H1 (cell line): ENCODE data around the gene HTRA1. TPM values are rescaled to one million over a fixed set of nuclear protein-coding genes. Genes with fewer than 3 reads are reported as not detected.

Experiments used
- BRCA1 ChIP-seq: IDR thresholded peaks from 2 replicates; pipeline ENCODE4 v1.6.1; 2012; ENCODE audit warnings: low read depth, low read length, improper control_type of control experiment
- CTBP2 ChIP-seq: IDR thresholded peaks from 2 replicates; pipeline ENCODE4 v1.7.0; 2011; ENCODE audit warnings: borderline replicate concordance, mild to moderate bottlenecking, moderate library complexity, mixed read lengths, low read length; ENCODE audit not compliant: insufficient read depth, insufficient read length
- EGR1 ChIP-seq: IDR thresholded peaks from 2 replicates; pipeline ENCODE4 v1.6.1; 2011; ENCODE audit warnings: low read depth, low read length, borderline replicate concordance
- KDM5A ChIP-seq: fragments of 200-600 bp; IDR thresholded peaks from 2 replicates; pipeline ENCODE4 v1.7.1; 2012; ENCODE audit warnings: mild to moderate bottlenecking, low read length, inconsistent platforms, mixed read lengths
- RAD21 ChIP-seq, 2 experiments: IDR thresholded peaks in 1 of 2; conservative IDR thresholded peaks in 1 of 2; 2 replicates each; pipeline ENCODE4 v1.6.1; 2011; ENCODE audit warnings: low read depth in 2 of 2, low read length in 2 of 2, improper control_type of control experiment in 1 of 2, inconsistent platforms in 1 of 2, mild to moderate bottlenecking in 1 of 2, moderate library complexity in 1 of 2
- USF2 ChIP-seq: IDR thresholded peaks from 2 replicates; pipeline ENCODE4 v1.6.1; 2011; ENCODE audit warnings: low read length, improper control_type of control experiment
- polyA plus RNA-seq, 7 experiments: library from polyadenylated mRNA; depleted of rRNA in 3 of 7; stranded (reverse) in 5 of 7; unstranded in 2 of 7; fragments of >200 nt in 5 of 7; fragments of 200-250 nt in 2 of 7; gene quantifications; 1 replicate in 5 of 7; 2 replicates in 1 of 7; 4 replicates in 1 of 7; pipeline versions ENCODE4 v1.2.1 to v1.2.3, GENCODE V29; 2011 to 2013; ENCODE audit warnings: missing spikeins in 2 of 7, mixed read lengths in 2 of 7
- total RNA-seq: library from RNA; stranded (reverse); fragmentation: NEBNext Ultra II Directional; extraction: Animal tissue kit (Norgen Biotek cat#: 25700); gene quantifications from 2 replicates; pipeline ENCODE4 v1.2.1, GENCODE V29; 2021
- TF ChIP-seq, protein P1 (sequence below): IDR thresholded peaks from 2 replicates; pipeline ENCODE4 v1.6.1; 2012; ENCODE audit warnings: low read length, inconsistent platforms

Gene HTRA1
- total and polyA plus RNA-seq, 2 of the 8 experiments (the other 6 are each of a cell fraction or from before 2014, with no cell fraction given) = 15.8 to 20.1 TPM

GRCh38 chr10:122446668-122447423 is 14.5 kb upstream of the HTRA1 start (continued):
- TF ChIP-seq, protein P1, sequence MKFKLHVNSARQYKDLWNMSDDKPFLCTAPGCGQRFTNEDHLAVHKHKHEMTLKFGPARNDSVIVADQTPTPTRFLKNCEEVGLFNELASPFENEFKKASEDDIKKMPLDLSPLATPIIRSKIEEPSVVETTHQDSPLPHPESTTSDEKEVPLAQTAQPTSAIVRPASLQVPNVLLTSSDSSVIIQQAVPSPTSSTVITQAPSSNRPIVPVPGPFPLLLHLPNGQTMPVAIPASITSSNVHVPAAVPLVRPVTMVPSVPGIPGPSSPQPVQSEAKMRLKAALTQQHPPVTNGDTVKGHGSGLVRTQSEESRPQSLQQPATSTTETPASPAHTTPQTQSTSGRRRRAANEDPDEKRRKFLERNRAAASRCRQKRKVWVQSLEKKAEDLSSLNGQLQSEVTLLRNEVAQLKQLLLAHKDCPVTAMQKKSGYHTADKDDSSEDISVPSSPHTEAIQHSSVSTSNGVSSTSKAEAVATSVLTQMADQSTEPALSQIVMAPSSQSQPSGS = no peak
- no peak for TF ChIP-seq RAD21 (IDR thresholded peaks at IDR 0.05 in 1 of 2, conservative IDR thresholded peaks at IDR 0.05 in 1 of 2; ENCODE audit: low read depth in 2 of 2, low read length in 2 of 2)
- TF ChIP-seq KDM5A = no peak
- TF ChIP-seq USF2 = no peak
- no peak for TF ChIP-seq BRCA1
- no peak for TF ChIP-seq EGR1
- TF ChIP-seq CTBP2 = no peak
